OCI-LY3 (cell line): ENCODE results near the gene INTS1.

Source experiments
- H2AFZ ChIP-seq: fragments of 200-600, 300-600 bp; shearing (Covaris generic); 2 replicates; pipeline ENCODE4 v1.6.0; 2014; ENCODE audit warnings: antibody characterized with exemption, low read depth, low read length
- H3K27ac ChIP-seq: fragments of 200-600, 300-600 bp; sonication (generic); 2 replicates; pipeline ENCODE4 v1.5.1; 2014; ENCODE audit warnings: mild to moderate bottlenecking, low read length, moderate library complexity, mixed read lengths
- H3K27me3 ChIP-seq: fragments of 200-600, 300-600 bp; sonication (generic); 2 replicates; pipeline ENCODE4 v1.6.1; 2014; ENCODE audit warnings: low read depth, low read length, mixed read lengths
- H3K36me3 ChIP-seq: fragments of 200-600, 300-600 bp; sonication (generic); replicated peaks from 2 replicates; pipeline ENCODE3; 2014; ENCODE audit warnings: low read depth, low read length, mixed read lengths
- H3K4me1 ChIP-seq: fragments of 300-600, 200-600 bp; sonication (generic); 2 replicates; pipeline ENCODE4 v1.6.1; 2014; ENCODE audit warnings: low read length, mixed read lengths
- H3K4me2 ChIP-seq: fragments of 200-600, 300-600 bp; sonication (generic); 2 replicates; pipeline ENCODE4 v1.6.1; 2014; ENCODE audit warnings: low read length, mixed read lengths
- H3K4me3 ChIP-seq: fragments of 300-600, 200-600 bp; sonication (generic); 2 replicates; pipeline ENCODE4 v1.5.1; 2014; ENCODE audit warnings: antibody characterized with exemption, mild to moderate bottlenecking, low read length, moderate library complexity
- H3K79me2 ChIP-seq: fragments of 300-600, 200-600 bp; shearing (Covaris generic); 2 replicates; pipeline ENCODE4 v1.6.1; 2014; ENCODE audit warnings: mild to moderate bottlenecking, low read length, mixed read lengths
- H3K9ac ChIP-seq: fragments of 300-600, 200-600 bp; shearing (Covaris generic); 2 replicates; pipeline ENCODE4 v1.6.0; 2014; ENCODE audit warnings: mild to moderate bottlenecking, low read length, moderate library complexity
- H3K9me3 ChIP-seq: fragments of 200-600, 300-600 bp; shearing (Covaris generic); 2 replicates; pipeline ENCODE4 v1.6.1; 2014; ENCODE audit warnings: low read length, mixed read lengths; ENCODE audit not compliant: insufficient read depth
- H4K20me1 ChIP-seq: fragments of 200-600, 300-600 bp; sonication (generic); 2 replicates; pipeline ENCODE4 v1.6.1; 2016; ENCODE audit warnings: low read length, mixed read lengths; ENCODE audit not compliant: insufficient read depth
- CTCF ChIP-seq: fragments of 200-600, 300-600 bp; sonication (generic); IDR thresholded peaks from 2 replicates; pipeline ENCODE4 v1.5.1; 2014; ENCODE audit warnings: antibody characterized with exemption, low read length, low read depth
- EZH2phosphoT487 ChIP-seq: fragments of 200-600 bp; shearing (Covaris generic); IDR thresholded peaks from 2 replicates; pipeline ENCODE4 v1.6.1; 2018; ENCODE audit warnings: antibody characterized with exemption, mixed run types, low read depth

Gene INTS1

GRCh38 chr7:1439373-1440363, 64.5 kb downstream of the INTS1 start:
- H3K79me2 ChIP-seq: no peaks in the 10 kb centered on the region
- H3K4me1 ChIP-seq: no peaks in the 10 kb centered on the region
- H3K4me2 ChIP-seq: no peak overlapping the region
- no peaks in the 10 kb centered on the region for H3K9me3 ChIP-seq
- H3K9ac ChIP-seq: no peak overlapping the region
- no peaks in the 10 kb centered on the region for H4K20me1 ChIP-seq
- H2AFZ ChIP-seq: no peak overlapping the region
- no peaks in the 10 kb centered on the region for H3K27me3 ChIP-seq
- H3K36me3 ChIP-seq: no peaks in the 10 kb centered on the region
- TF ChIP-seq EZH2phosphoT487: no peak
- no peak for TF ChIP-seq CTCF
- H3K27ac ChIP-seq: no peak overlapping the region
- no peak overlapping the region for H3K4me3 ChIP-seq

- Histone ChIP-seq H2AFZ (no peak overlapping the region), H3K4me2 (no peak overlapping the region), H3K4me3 (no peak overlapping the region), H3K27ac (no peak overlapping the region), H3K36me3 (no peaks in the 10 kb centered on the region), H3K4me1 (no peaks in the 10 kb centered on the region), H3K9me3 (no peaks in the 10 kb centered on the region), H3K79me2 (no peaks in the 10 kb centered on the region), H4K20me1 (no peaks in the 10 kb centered on the region), H3K9ac (no peak overlapping the region), H3K27me3 (no peaks in the 10 kb centered on the region)
- no peak for TF ChIP-seq EZH2phosphoT487
- TF ChIP-seq CTCF: no peak
Measured at GRCh38 chr7:1438821-1439220, 65.4 kb downstream of the INTS1 start.

GRCh38 chr7:1438208-1438607, 66.0 kb downstream of the INTS1 start:
- TF ChIP-seq CTCF (no peak), EZH2phosphoT487 (no peak)
- H3K27ac ChIP-seq: no peak overlapping the region
- no peak overlapping the region for H2AFZ ChIP-seq
- no peaks in the 10 kb centered on the region for H4K20me1 ChIP-seq
- H3K9ac ChIP-seq: no peak overlapping the region
- no peaks in the 10 kb centered on the region for H3K9me3 ChIP-seq
- H3K4me3 ChIP-seq: no peak overlapping the region
- no peaks in the 10 kb centered on the region for H3K27me3 ChIP-seq
- no peak overlapping the region for H3K4me2 ChIP-seq
- H3K79me2 ChIP-seq: no peaks in the 10 kb centered on the region
- no peaks in the 10 kb centered on the region for H3K4me1 ChIP-seq
- no peaks in the 10 kb centered on the region for H3K36me3 ChIP-seq

GRCh38 chr7:1437155-1437880, 66.9 kb downstream of the INTS1 start:
- Histone ChIP-seq H3K4me1 (no peaks in the 10 kb centered on the region), H4K20me1 (no peaks in the 10 kb centered on the region), H2AFZ (no peak overlapping the region), H3K9ac (no peak overlapping the region), H3K79me2 (no peaks in the 10 kb centered on the region), H3K36me3 (no peaks in the 10 kb centered on the region), H3K27me3 (no peaks in the 10 kb centered on the region), H3K27ac (no peak overlapping the region), H3K9me3 (no peaks in the 10 kb centered on the region), H3K4me3 (no peak overlapping the region), H3K4me2 (no peak overlapping the region)
- TF ChIP-seq EZH2phosphoT487: no peak
- TF ChIP-seq CTCF: no peak
